Measurements from ENCODE around the gene KLRC3.

- TF ChIP-seq CTCF (IDR thresholded peaks at IDR 0.05) (peak in 1 of 3 experiments; percentile 5), POLR2A (IDR thresholded peaks at IDR 0.05) (no peak)
Observed at GRCh38 chr12:10365696-10366405, 54.5 kb downstream of the KLRC3 start.
